ENCODE measurements around the gene CWC15. TPM values are rescaled to one million over a fixed set of nuclear protein-coding genes. Genes with fewer than 3 reads are reported as not detected.

CWC15 gene
- total RNA-seq, 1 experiment from 2014 or later = 58.9 TPM

GRCh38 chr11:94959179-94959578, 14.2 kb downstream of the CWC15 start:
- Histone ChIP-seq H3K4me3 (ENCODE audit: low read depth in 2 of 2, low read length in 2 of 2) (no peak overlapping the region), H3K27me3 (ENCODE audit: control insufficient read depth, insufficient read depth, low read length) (no peaks in the 10 kb centered on the region), H3K27ac (ENCODE audit: low read length) (no peak overlapping the region), H3K36me3 (ENCODE audit: control insufficient read depth, insufficient read depth, low read length) (peaks cover 21% of the 10 kb centered on the region), H3K9me3 (ENCODE audit: control insufficient read depth, insufficient read depth, low read depth, low read length) (no peaks in the 10 kb centered on the region), H3K4me1 (ENCODE audit: control insufficient read depth, insufficient read depth, low read length) (no peaks in the 10 kb centered on the region)
- BruUV-seq (replicated peaks) = no TSS peak
- in situ Hi-C loops (cut with HindIII; ENCODE audit: low pct_unique_long_range_greater_than_20kb, low sequenced_read_pairs) = no loop called here
- DNase-seq (ENCODE audit: low read depth, low spot score) (no peak), ATAC-seq (0 out of 2 replicates have a peak, but pooled peaks have one; percentile 53)
- CTCF ChIA-PET = no interaction called here
- intact Hi-C loops (cut with micrococcal nuclease; ENCODE audit: unreplicated experiment) = no loop called here
- POLR2A ChIA-PET = no interaction called here
- TF ChIP-seq CTCF (IDR thresholded peaks at IDR 0.05) (no peak), SIN3A (IDR thresholded peaks at IDR 0.05; ENCODE audit: borderline replicate concordance, insufficient read depth, low read depth, low read length) (no peak), POLR2AphosphoS5 (IDR thresholded peaks at IDR 0.05; ENCODE audit: low read depth, low read length) (no peak), REST (IDR thresholded peaks at IDR 0.05; ENCODE audit: insufficient read depth in 1 of 2, low read depth in 2 of 2, low read length in 1 of 2) (no peak), TCF7L2 (IDR thresholded peaks at IDR 0.05; ENCODE audit: low read depth, low read length) (no peak)

- in situ Hi-C loops (cut with HindIII; ENCODE audit: low pct_unique_long_range_greater_than_20kb, low sequenced_read_pairs) = no loop called here
These were observed 15.1 kb downstream of the CWC15 start for GRCh38 chr11:94958121-94958696.

More at GRCh38 chr11:94958121-94958696, 15.1 kb downstream of the CWC15 start:
- H3K4me3 ChIP-seq (ENCODE audit: low read depth in 2 of 2, low read length in 2 of 2) = no peak overlapping the region
- intact Hi-C loops (cut with micrococcal nuclease; ENCODE audit: unreplicated experiment) = no loop called here
- DNase-seq (ENCODE audit: low read depth, low spot score) (no peak), ATAC-seq (no peak)
- no TSS peak for BruUV-seq (replicated peaks)
- H3K4me1 ChIP-seq (ENCODE audit: control insufficient read depth, insufficient read depth, low read length) = no peaks in the 10 kb centered on the region
- CTCF ChIA-PET = no interaction called here
- POLR2A ChIA-PET = interaction anchor here (0.5 kb wide), 1 partner anchor 1272 kb away, joined by 3 read pairs; no protein-coding TSS in a partner anchor
- peaks cover 12% of the 10 kb centered on the region for H3K36me3 ChIP-seq (ENCODE audit: control insufficient read depth, insufficient read depth, low read length)
- no peak for TF ChIP-seq REST (IDR thresholded peaks at IDR 0.05; ENCODE audit: insufficient read depth in 1 of 2, low read depth in 2 of 2, low read length in 1 of 2)
- no peaks in the 10 kb centered on the region for H3K27me3 ChIP-seq (ENCODE audit: control insufficient read depth, insufficient read depth, low read length)
- H3K9me3 ChIP-seq (ENCODE audit: control insufficient read depth, insufficient read depth, low read depth, low read length) = no peaks in the 10 kb centered on the region
- H3K27ac ChIP-seq (ENCODE audit: low read length) = no peak overlapping the region

Measured in Panc1 (cell line).